ENCODE results near the gene TNFSF8. TPM values are rescaled to one million over a fixed set of nuclear protein-coding genes. Genes with fewer than 3 reads are reported as not detected.

TNFSF8 gene
- total and polyA plus RNA-seq, 2 donors (not counting 3 experiments of a cell fraction or from before 2014, with no cell fraction given): not detected

DNA sequence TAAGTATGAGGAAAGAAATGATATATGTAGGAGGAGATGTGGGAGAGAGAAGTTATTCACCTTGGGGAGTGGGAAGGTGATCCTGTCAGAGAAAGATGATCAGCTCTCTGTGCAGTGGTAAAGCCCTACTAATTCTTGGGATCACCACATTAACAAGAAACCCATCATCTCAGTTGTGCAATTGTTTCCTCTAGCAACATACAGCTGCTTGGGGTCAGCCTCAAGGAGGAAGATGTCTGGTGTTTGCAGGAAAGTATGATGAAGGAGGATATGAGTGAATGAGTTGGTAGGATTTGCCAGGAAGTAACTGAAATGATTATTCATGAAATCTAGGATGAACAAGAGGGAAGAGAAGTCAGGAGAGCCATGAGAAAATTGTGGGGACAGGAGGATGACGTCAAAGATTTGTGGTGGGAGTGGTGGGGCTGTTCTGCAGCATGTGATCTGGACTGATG is 50.1 kb downstream of the TNFSF8 start:
- H3K36me3 ChIP-seq (ENCODE audit: control insufficient read depth in 2 of 2, extremely low read depth in 1 of 2, insufficient read depth in 2 of 2, low read length in 2 of 2): no peaks in the 10 kb centered on the region
- no peaks in the 10 kb centered on the region for H3K9me3 ChIP-seq (replicated peaks; ENCODE audit: control insufficient read depth, insufficient read depth, low read length)
- TF ChIP-seq EZH2 (IDR thresholded peaks at IDR 0.05; ENCODE audit: borderline replicate concordance, low read depth, low read length, severe bottlenecking) (no peak), FOS (IDR thresholded peaks at IDR 0.05; ENCODE audit: borderline replicate concordance, insufficient read depth, low read length) (peak; percentile 56), POLR2AphosphoS5 (IDR thresholded peaks at IDR 0.05; ENCODE audit: insufficient read depth, low read depth, low read length) (peak; percentile 22), GATA2 (IDR thresholded peaks at IDR 0.05; ENCODE audit: insufficient read depth, insufficient read length, low read depth, low read length) (peak; percentile 32), MYC (IDR thresholded peaks at IDR 0.05; ENCODE audit: low read depth, low read length) (no peak), JUN (IDR thresholded peaks at IDR 0.05; ENCODE audit: borderline replicate concordance, insufficient read depth, insufficient read length, low read depth) (peak; percentile 32), POLR2A (IDR thresholded peaks at IDR 0.05; ENCODE audit: low read depth, low read length) (no peak)
- TF ChIP-seq, protein P1, sequence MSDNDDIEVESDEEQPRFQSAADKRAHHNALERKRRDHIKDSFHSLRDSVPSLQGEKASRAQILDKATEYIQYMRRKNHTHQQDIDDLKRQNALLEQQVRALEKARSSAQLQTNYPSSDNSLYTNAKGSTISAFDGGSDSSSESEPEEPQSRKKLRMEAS (IDR thresholded peaks at IDR 0.05; ENCODE audit: insufficient read depth, insufficient read length): no peak
- TF ChIP-seq, protein P2, sequence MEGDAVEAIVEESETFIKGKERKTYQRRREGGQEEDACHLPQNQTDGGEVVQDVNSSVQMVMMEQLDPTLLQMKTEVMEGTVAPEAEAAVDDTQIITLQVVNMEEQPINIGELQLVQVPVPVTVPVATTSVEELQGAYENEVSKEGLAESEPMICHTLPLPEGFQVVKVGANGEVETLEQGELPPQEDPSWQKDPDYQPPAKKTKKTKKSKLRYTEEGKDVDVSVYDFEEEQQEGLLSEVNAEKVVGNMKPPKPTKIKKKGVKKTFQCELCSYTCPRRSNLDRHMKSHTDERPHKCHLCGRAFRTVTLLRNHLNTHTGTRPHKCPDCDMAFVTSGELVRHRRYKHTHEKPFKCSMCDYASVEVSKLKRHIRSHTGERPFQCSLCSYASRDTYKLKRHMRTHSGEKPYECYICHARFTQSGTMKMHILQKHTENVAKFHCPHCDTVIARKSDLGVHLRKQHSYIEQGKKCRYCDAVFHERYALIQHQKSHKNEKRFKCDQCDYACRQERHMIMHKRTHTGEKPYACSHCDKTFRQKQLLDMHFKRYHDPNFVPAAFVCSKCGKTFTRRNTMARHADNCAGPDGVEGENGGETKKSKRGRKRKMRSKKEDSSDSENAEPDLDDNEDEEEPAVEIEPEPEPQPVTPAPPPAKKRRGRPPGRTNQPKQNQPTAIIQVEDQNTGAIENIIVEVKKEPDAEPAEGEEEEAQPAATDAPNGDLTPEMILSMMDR (IDR thresholded peaks at IDR 0.05; ENCODE audit: extremely low read depth in 1 of 2, insufficient read depth in 1 of 2, low read depth in 1 of 2, low read length in 2 of 2): no peak
- no peak overlapping the region for H3K4me2 ChIP-seq (ENCODE audit: insufficient read depth, low read length)
- peaks cover 8% of the 10 kb centered on the region for H3K4me1 ChIP-seq (ENCODE audit: control insufficient read depth, extremely low read depth, insufficient read depth, low read length)
- dilution Hi-C loops (cut with MboI; ENCODE audit: extremely low pct_ligation_motif_present, low sequenced_read_pairs) (no loop called here), intact Hi-C loops (cut with micrococcal nuclease) (no loop called here)
- ChIA-PET CTCF (no interaction called here), POLR2A (no interaction called here)
- DNase-seq (ENCODE audit: low read depth, low spot score) (peak; percentile 67), FAIRE-seq (peak; percentile 18)
- H4K20me1 ChIP-seq (replicated peaks; ENCODE audit: control insufficient read depth, extremely low read depth, insufficient read depth, low read length): no peaks in the 10 kb centered on the region
- no peaks in the 10 kb centered on the region for H3K27me3 ChIP-seq (ENCODE audit: control insufficient read depth in 2 of 2, insufficient read depth in 2 of 2, low read length in 2 of 2)
- BruUV-seq (replicated peaks): no TSS peak
- H2AFZ ChIP-seq (ENCODE audit: low read depth, low read length): peak overlapping the region; percentile 27
- no peaks in the 10 kb centered on the region for H3K9me1 ChIP-seq (replicated peaks; ENCODE audit: control insufficient read depth, extremely low read depth, insufficient read depth, low read length)
- H3K9ac ChIP-seq (replicated peaks; ENCODE audit: extremely low read depth, insufficient read depth, low read length): no peak overlapping the region
- H3K79me2 ChIP-seq (ENCODE audit: control insufficient read depth, insufficient read depth, low read length): no peaks in the 10 kb centered on the region
- H3K4me3 ChIP-seq (replicated peaks in 1 of 3; ENCODE audit: insufficient read depth in 1 of 3, low read depth in 1 of 3, low read length in 3 of 3): no peak overlapping the region
- peak overlapping the region; percentile 34 for H3K27ac ChIP-seq (ENCODE audit: insufficient read depth, low read depth, low read length)
